GM19023 (cell line): ENCODE results near the gene ANGPTL8.

Source experiments
- ATAC-seq: cut with Tn5 transposase; IDR thresholded peaks from one replicate; pipeline ENCODE4 v1.9.1; 2021; ENCODE audit warnings: mild to moderate bottlenecking, moderate library complexity; ENCODE audit not compliant: unreplicated experiment

ANGPTL8 gene

GRCh38 chr19:11236324-11237301 is 2.8 kb upstream of the ANGPTL8 start:
- no peak for ATAC-seq

- no peak for ATAC-seq
These were observed 2.1 kb upstream of the ANGPTL8 start for GRCh38 chr19:11237321-11237720.

- ATAC-seq, result no peak
These were observed 1.4 kb upstream of the ANGPTL8 start for GRCh38 chr19:11238041-11238440.

- no peak for ATAC-seq
These were observed 540 bp upstream of the ANGPTL8 start for GRCh38 chr19:11238781-11239376.

- no peak for ATAC-seq
These were observed 607 bp downstream of the ANGPTL8 start for GRCh38 chr19:11240008-11240444.

- ATAC-seq, result no peak
These were observed 2.6 kb downstream of the ANGPTL8 start for GRCh38 chr19:11242025-11242424.

GRCh38 chr19:11242864-11243797 is 3.7 kb downstream of the ANGPTL8 start:
- peak; percentile 67 for ATAC-seq

GRCh38 chr19:11243798-11244169 is 4.4 kb downstream of the ANGPTL8 start:
- ATAC-seq, result no peak

GRCh38 chr19:11244846-11245589 is 5.6 kb downstream of the ANGPTL8 start:
- no peak for ATAC-seq

- no peak for ATAC-seq
These were observed 7.5 kb downstream of the ANGPTL8 start for GRCh38 chr19:11246941-11247340.

GRCh38 chr19:11247391-11247790 is 8.0 kb downstream of the ANGPTL8 start:
- ATAC-seq, result no peak

GRCh38 chr19:11247934-11248333 is 8.5 kb downstream of the ANGPTL8 start:
- ATAC-seq, result no peak

GRCh38 chr19:11248852-11249251 is 9.4 kb downstream of the ANGPTL8 start:
- ATAC-seq, result no peak

- ATAC-seq, result no peak
These were observed 11.8 kb downstream of the ANGPTL8 start for GRCh38 chr19:11251217-11251616.

- ATAC-seq, result no peak
These were observed 12.4 kb downstream of the ANGPTL8 start for GRCh38 chr19:11251650-11252314.

- ATAC-seq, result no peak
These were observed 13.4 kb downstream of the ANGPTL8 start for GRCh38 chr19:11252665-11253355.

GRCh38 chr19:11254666-11255065 is 15.2 kb downstream of the ANGPTL8 start:
- ATAC-seq, result no peak

GRCh38 chr19:11256189-11256588 is 16.8 kb downstream of the ANGPTL8 start:
- no peak for ATAC-seq

- ATAC-seq, result no peak
These were observed 18.5 kb downstream of the ANGPTL8 start for GRCh38 chr19:11257846-11258380.
